Effector memory CD4-positive, alpha-beta T cell (primary cell): ENCODE measurements around the gene SMC2.

ENCODE experiments used
- DNase-seq, 3 donors: peaks; one replicate each; pipeline ENCODE4 v3.0.0-alpha.2; 2020
- H3K27ac ChIP-seq: 2 replicates; pipeline ENCODE4 v1.7.0; 2013; ENCODE audit warnings: mild to moderate bottlenecking, low read length, moderate library complexity; ENCODE audit not compliant: insufficient read depth, poor library complexity, severe bottlenecking
- H3K27me3 ChIP-seq: replicated peaks from 2 replicates; pipeline ENCODE4 v1.7.0; 2013; ENCODE audit warnings: mild to moderate bottlenecking, low read length; ENCODE audit not compliant: insufficient read depth, control insufficient read depth, poor library complexity, severe bottlenecking
- H3K36me3 ChIP-seq: 2 replicates; pipeline ENCODE4 v1.7.0; 2013; ENCODE audit warnings: mild to moderate bottlenecking, low read length, moderate library complexity; ENCODE audit not compliant: control insufficient read depth, insufficient read depth
- H3K4me1 ChIP-seq: 2 replicates; pipeline ENCODE4 v1.7.0; 2013; ENCODE audit warnings: low read length, mild to moderate bottlenecking; ENCODE audit not compliant: control insufficient read depth, insufficient read depth, poor library complexity, severe bottlenecking
- H3K4me3 ChIP-seq: 2 replicates; pipeline ENCODE4 v1.7.0; 2013; ENCODE audit warnings: low read length, low read depth, mild to moderate bottlenecking; ENCODE audit not compliant: insufficient read depth, poor library complexity, severe bottlenecking
- H3K9me3 ChIP-seq: 2 replicates; pipeline ENCODE4 v1.7.0; 2013; ENCODE audit warnings: mild to moderate bottlenecking, low read length, moderate library complexity; ENCODE audit not compliant: control insufficient read depth

SMC2 gene

DNA sequence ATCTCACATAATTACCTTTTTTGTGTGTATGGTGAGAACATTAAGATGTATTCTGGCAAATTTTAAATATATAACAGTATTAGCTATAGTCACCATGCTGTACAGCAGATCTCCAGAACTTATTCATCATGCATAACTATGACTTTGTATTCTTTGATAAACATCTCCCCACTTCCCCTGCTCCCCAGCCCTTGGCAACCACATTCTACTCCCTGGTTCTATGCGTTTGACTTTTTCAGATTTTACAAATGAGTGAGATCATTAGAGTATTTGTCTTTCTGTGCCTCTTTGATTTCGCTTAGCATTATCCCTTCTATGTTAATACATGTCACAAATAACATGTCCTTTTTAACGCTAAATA lies 49.4 kb downstream of the SMC2 start:
- no peak overlapping the region for H3K4me3 ChIP-seq
- no peaks in the 10 kb centered on the region for H3K4me1 ChIP-seq
- H3K27ac ChIP-seq: no peak overlapping the region
- H3K36me3 ChIP-seq: peaks cover 3% of the 10 kb centered on the region
- no peak for DNase-seq
- H3K27me3 ChIP-seq: no peaks in the 10 kb centered on the region
- no peaks in the 10 kb centered on the region for H3K9me3 ChIP-seq

DNA sequence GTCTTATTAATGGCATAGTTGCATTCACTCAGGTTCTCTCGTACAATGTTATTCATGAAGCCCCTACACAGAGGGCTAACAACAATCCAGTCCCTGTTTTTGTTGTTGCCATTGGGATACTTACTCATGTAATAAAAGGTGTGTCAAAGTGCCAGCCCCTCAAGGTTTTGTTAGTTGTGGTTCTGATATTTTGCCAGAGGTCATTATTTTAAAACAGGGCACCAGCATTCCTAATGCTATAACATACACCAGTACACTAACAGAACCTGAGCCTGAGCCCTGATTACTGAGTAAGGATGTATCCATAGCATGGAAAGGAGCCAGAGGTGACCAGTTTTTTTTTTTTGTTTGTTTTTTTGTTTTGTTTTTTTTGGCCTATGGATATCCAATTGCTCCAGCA lies 50.2 kb downstream of the SMC2 start:
- Histone ChIP-seq H3K9me3 (no peaks in the 10 kb centered on the region), H3K4me3 (no peak overlapping the region), H3K27ac (no peak overlapping the region), H3K36me3 (no peaks in the 10 kb centered on the region), H3K27me3 (no peaks in the 10 kb centered on the region), H3K4me1 (no peaks in the 10 kb centered on the region)
- no peak for DNase-seq

DNA sequence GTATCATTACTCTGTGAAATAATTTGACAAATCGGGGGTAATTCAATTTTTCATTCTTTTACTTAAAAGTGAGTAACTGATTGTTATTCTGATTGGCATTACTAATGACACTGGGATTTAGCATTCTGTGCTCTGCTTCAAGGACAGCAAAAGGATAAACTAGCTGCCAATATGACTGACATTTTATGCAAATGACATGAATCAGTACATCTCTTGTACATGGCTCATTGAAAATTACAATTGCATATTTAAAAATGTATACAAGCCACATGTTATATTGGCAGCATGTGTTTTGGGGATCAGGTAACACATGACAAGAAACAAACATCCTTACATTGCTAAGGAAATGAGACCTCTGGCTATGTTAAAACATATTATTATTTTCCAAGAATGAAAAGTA lies 79.0 kb downstream of the SMC2 start:
- Histone ChIP-seq H3K27me3 (no peaks in the 10 kb centered on the region), H3K9me3 (no peaks in the 10 kb centered on the region), H3K4me3 (no peak overlapping the region), H3K4me1 (no peaks in the 10 kb centered on the region), H3K36me3 (no peaks in the 10 kb centered on the region), H3K27ac (no peak overlapping the region)
- DNase-seq: no peak

DNA sequence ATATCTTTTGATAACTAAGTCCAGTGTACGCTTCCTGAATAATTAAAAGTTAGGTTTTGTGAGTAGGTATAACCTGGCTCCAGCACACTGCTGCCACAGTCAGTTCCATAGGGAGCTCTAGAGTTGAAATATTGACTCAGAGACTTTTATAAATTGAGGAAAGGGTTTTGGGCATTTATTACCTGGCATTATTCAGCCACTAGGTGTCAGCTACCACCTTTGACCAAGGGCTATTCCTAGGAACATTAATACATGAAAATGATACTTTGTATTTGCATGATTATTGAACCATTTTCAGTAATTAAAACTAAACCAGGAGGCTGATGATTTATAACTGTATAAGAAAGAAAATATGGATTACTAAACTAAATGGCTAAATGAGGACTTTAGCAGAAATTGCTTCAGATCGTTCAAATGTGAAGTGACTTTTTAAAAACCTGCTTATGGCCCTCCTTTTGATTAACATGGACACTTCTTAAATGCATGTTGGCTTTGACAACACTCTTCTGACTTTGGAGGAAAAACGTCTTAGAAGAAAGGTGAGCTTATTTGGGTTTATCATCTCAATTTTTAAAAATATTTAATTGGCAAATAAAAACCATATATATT lies 83.0 kb downstream of the SMC2 start:
- Histone ChIP-seq H3K9me3 (no peaks in the 10 kb centered on the region), H3K27ac (no peak overlapping the region), H3K36me3 (no peaks in the 10 kb centered on the region), H3K4me1 (no peaks in the 10 kb centered on the region), H3K4me3 (no peak overlapping the region), H3K27me3 (no peaks in the 10 kb centered on the region)
- DNase-seq: no peak

DNA sequence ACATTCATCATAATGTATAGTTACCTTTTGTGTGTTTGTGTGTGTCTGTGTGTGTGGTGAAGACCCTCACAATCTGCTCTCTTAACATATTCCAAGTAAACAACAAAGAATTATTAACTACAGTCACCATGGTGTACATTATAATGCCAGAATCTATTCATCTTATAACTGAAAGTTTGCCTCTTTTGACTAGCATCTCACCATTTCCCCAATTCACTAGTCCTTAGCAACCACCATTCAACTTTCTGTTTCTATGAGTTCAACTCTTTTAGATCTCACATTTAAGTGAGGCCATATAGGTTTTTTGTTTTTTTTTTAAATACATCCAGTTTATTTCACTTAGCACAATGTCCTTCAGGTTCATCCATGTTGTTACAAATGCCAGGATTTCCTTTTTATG lies 83.6 kb downstream of the SMC2 start:
- H3K4me3 ChIP-seq: no peak overlapping the region
- H3K27ac ChIP-seq: no peak overlapping the region
- no peaks in the 10 kb centered on the region for H3K4me1 ChIP-seq

More for the DNA sequence above, 83.6 kb downstream of the SMC2 start:
- DNase-seq: no peak
- no peaks in the 10 kb centered on the region for H3K27me3 ChIP-seq
- no peaks in the 10 kb centered on the region for H3K9me3 ChIP-seq
- H3K36me3 ChIP-seq: no peaks in the 10 kb centered on the region
